Activated CD8-positive, alpha-beta memory T cell treated with anti-CD3 and anti-CD28 coated beads for 36 hours (primary cell): ENCODE data around the gene SKIDA1. TPM values are rescaled to one million over a fixed set of nuclear protein-coding genes. Genes with fewer than 3 reads are reported as not detected.

Experiments used
- CTCF ChIA-PET: fragments of 350-600 bp; sonication (Branson Sonifier 250); formaldehyde crosslinking; loops from one replicate; lab custom pipeline; 2021; ENCODE audit warnings: antibody characterized with exemption; lab: Charles Lee
- POLR2A ChIA-PET: fragments of 350-600 bp; sonication (Branson Sonifier 250); formaldehyde crosslinking; loops from one replicate; lab custom pipeline; 2021; ENCODE audit warnings: antibody characterized with exemption; lab: Charles Lee
- total RNA-seq, 2 experiments: library from RNA; stranded (reverse); gene quantifications; one replicate each; pipeline ENCODE4 v1.2.3, GENCODE V29; 2021

The SKIDA1 gene
- total RNA-seq, 2 experiments from 2014 or later: 0.08 to 0.25 TPM

GRCh38 chr10:21464134-21464533, 61.3 kb downstream of the SKIDA1 start:
- POLR2A ChIA-PET: no interaction called here
- CTCF ChIA-PET: no interaction called here

Other genes starting within 250 kb of the SKIDA1 start
- 10 to 100 TPM; 38.4 to 40.1 TPM for gene MLLT10, start 8.6 kb upstream of the SKIDA1 start, total RNA-seq